Activated CD4-positive, alpha-beta T cell treated with anti-CD3 and anti-CD28 coated beads, Interleukin-2, amount 10 ng/mL, durations not matched to agents 7 days and 5 days (primary cell): Measurements from ENCODE around the gene ZBTB45. TPM values are rescaled to one million over a fixed set of nuclear protein-coding genes. Genes with fewer than 3 reads are reported as not detected.

Experiments
- CTCF ChIA-PET: fragments of 350-600 bp; sonication (Branson Sonifier 250); formaldehyde crosslinking; loops from one replicate; lab custom pipeline; 2021; ENCODE audit warnings: antibody characterized with exemption; lab: Charles Lee
- POLR2A ChIA-PET: fragments of 350-600 bp; sonication (Branson Sonifier 250); formaldehyde crosslinking; loops from one replicate; lab custom pipeline; 2021; ENCODE audit warnings: antibody characterized with exemption; lab: Charles Lee
- DNase-seq: peaks from one replicate; pipeline ENCODE4 v3.0.0-alpha.2; 2020
- H3K27ac Mint-ChIP-seq: one replicate; pipeline ENCODE4 v1.8.0; 2021; ENCODE audit warnings: mild to moderate bottlenecking, moderate library complexity, mixed read lengths
- H3K27me3 Mint-ChIP-seq: one replicate; pipeline ENCODE4 v1.8.0; 2021; ENCODE audit warnings: mixed read lengths
- H3K36me3 Mint-ChIP-seq: one replicate; pipeline ENCODE4 v1.8.0; 2021; ENCODE audit warnings: low read depth, mixed read lengths
- H3K4me1 Mint-ChIP-seq: one replicate; pipeline ENCODE4 v1.8.0; 2021; ENCODE audit warnings: mixed read lengths
- H3K4me3 Mint-ChIP-seq: one replicate; pipeline ENCODE4 v1.8.0; 2021; ENCODE audit warnings: mild to moderate bottlenecking, moderate library complexity, mixed read lengths
- H3K9me3 Mint-ChIP-seq: one replicate; pipeline ENCODE4 v1.8.0; 2021; ENCODE audit warnings: mixed read lengths
- total RNA-seq, 2 experiments: library from RNA; stranded (reverse); gene quantifications; one replicate each; pipeline ENCODE4 v1.2.3, GENCODE V29; 2021

ZBTB45 gene
- 10 to 100 TPM; 17.9 to 19.9 TPM for total RNA-seq

DNA sequence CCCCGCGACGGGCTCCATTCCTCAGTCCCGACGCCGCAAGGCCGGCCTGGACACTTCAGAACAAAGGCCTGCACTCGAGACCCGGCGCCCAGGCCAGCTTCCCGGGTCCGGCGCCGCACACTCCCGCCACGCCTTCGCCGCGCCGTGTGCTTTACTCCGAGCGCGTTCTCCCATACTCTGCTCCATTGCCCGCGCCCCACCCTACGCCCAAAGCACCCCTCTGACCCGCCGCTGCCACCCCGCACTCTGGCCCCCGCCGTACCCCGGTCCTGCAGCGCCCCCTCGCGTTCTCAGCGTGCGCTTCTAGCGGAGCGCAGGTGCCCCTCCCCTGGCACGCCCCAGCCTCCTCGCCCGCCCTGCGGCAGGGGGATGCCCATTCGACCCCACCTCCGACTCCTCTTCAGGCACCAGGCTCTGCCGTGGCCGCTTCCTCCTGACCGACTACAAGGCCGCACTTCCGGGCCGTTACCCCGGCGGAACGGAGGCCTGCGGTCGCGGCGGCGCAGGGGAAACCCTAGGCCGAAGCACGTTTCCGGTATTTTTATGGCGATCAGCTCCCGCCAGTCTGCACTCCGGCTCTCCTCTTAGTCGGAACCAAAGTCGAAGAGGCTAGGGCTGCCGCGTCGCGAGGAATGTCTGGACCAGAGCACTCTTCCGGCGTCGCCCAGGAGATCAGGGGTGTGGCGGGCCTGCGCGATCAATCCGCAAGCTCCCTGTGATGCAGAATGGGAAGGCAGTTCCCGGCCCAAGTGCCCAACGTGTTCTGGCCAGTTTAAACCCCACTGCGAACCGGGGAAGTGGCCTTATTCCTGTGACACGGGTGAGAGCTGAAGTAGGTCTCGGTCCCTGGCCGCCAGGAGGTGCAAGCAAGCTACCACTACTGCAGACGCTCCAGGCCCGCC is at the start of gene ZBTB45:
Gene ZBTB45 (minus strand): TSS at position 456 of the 902 bp plus-strand sequence. CDS start 2,137 bp downstream, outside the sequence.
- Mint-ChIP-seq H3K27ac (peak within 1 kb of the TSS; percentile 95), H3K4me1 (peaks cover 56% of the 10 kb centered on the region), H3K27me3 (no peaks in the 10 kb centered on the region), H3K36me3 (peaks cover 20% of the 10 kb centered on the region), H3K4me3 (peak within 1 kb of the TSS; percentile 90), H3K9me3 (no peaks in the 10 kb centered on the region)
- POLR2A ChIA-PET: interaction anchor here (0.6 to 1.8 kb wide), 5 partner anchors 24 to 56 kb away, joined by 3 to 9 read pairs (median 3); partner anchors contain the start of genes CHMP2A and TRIM28
- peak; percentile 91 for DNase-seq
- CTCF ChIA-PET: interaction anchor here (0.6 to 6.1 kb wide), 47 partner anchors 9 to 1198 kb away, joined by 3 to 72 read pairs (median 4); partner anchors contain the start of genes CHMP2A, MZF1, SLC27A5 and TRIM28

DNA sequence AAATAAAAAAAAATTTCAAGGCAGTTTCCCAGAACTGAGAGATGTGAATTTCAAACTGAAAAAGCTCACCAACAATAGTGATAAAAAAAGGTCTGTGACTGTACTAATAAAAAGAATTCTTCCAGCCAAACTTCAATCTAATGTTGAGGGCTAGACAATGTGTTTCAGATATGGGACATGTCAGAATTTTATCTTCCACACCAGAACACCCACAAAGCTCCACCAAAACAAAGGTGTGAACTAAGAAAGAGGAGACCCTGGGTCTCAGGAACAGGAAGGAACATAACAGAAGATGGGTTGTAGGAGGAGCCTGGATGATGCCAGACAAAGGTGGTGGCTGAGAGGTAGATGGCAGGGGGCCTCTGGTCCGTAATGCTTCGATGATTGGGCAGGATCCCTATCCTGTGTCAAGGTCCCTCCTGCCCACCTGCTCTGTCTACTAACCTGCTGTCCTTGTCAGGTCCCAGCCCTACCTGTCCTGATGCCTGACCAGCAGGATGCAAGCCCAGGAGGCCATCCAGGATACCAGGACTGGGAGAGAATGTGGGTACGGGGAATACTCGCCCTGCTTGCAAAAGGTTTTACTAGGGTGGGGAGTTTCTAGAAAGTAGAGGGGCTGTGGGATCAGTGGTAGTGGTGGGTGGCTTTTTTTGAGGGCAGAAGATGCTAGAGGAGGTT is 49.0 kb upstream of the ZBTB45 start:
- no peak overlapping the region for H3K4me3 Mint-ChIP-seq
- no peaks in the 10 kb centered on the region for H3K9me3 Mint-ChIP-seq
- DNase-seq: no peak
- peaks cover 39% of the 10 kb centered on the region for H3K4me1 Mint-ChIP-seq
- POLR2A ChIA-PET: no interaction called here
- H3K27me3 Mint-ChIP-seq: no peaks in the 10 kb centered on the region
- H3K36me3 Mint-ChIP-seq: peaks cover 33% of the 10 kb centered on the region
- H3K27ac Mint-ChIP-seq: no peak overlapping the region
- CTCF ChIA-PET: interaction anchor here (1.2 to 1.5 kb wide), 2 partner anchors 25 to 49 kb away, joined by 3 to 6 read pairs; partner anchors contain the start of gene ZBTB45

DNA sequence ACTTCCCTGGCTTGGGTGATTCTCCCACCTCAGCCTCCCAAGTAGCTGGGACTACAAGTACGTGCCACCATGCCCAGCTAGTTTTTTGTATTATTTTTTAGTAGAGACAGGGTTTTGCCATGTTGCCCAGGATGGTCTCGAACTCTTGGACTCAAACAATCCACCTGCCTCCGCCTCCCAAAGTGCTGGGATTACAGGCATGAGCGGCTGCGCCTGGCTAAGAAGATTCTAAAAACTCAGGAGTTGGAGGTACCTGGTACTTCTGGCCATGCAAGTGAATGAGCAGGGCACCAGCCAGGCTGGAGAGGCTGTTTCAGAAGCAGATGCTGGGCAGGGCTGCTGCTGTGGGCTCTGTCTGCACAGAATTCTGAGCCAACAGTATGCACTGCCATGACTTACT is 47.4 kb upstream of the ZBTB45 start:
- H3K4me3 Mint-ChIP-seq: no peak overlapping the region
- H3K4me1 Mint-ChIP-seq: peaks cover 42% of the 10 kb centered on the region
- peaks cover 30% of the 10 kb centered on the region for H3K36me3 Mint-ChIP-seq
- H3K9me3 Mint-ChIP-seq: no peaks in the 10 kb centered on the region
- H3K27ac Mint-ChIP-seq: no peak overlapping the region
- no peaks in the 10 kb centered on the region for H3K27me3 Mint-ChIP-seq
- CTCF ChIA-PET: interaction anchor here (0.9 to 1.3 kb wide), 2 partner anchors 47 to 53 kb away, joined by 3 to 4 read pairs; partner anchors contain the start of gene ZBTB45
- DNase-seq: no peak
- POLR2A ChIA-PET: no interaction called here

DNA sequence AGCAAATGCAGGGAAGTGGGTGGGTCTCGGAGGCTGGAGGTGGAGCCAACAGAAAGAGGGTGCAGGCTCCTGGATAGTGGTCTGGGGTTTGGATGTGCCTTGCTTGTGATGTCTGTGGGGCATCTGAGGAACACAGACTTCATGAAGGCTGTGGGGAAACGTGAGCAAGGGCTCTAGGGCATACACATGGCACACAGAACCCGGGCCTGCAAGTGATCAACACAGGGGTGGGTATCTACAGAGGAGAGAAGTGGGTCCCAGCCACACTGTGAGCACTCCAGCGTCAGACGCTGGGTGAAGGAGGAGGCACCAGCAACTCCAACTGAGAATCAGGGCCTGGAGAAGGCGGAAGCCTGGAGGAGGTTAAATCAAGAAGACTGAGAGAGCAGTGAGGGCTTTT is 44.2 kb upstream of the ZBTB45 start:
- POLR2A ChIA-PET: no interaction called here
- Mint-ChIP-seq H3K4me3 (peak overlapping the region; percentile 75), H3K27me3 (no peaks in the 10 kb centered on the region), H3K27ac (peak overlapping the region; percentile 70), H3K9me3 (no peaks in the 10 kb centered on the region), H3K4me1 (peaks cover 60% of the 10 kb centered on the region), H3K36me3 (peaks cover 29% of the 10 kb centered on the region)
- no peak for DNase-seq
- CTCF ChIA-PET: no interaction called here

DNA sequence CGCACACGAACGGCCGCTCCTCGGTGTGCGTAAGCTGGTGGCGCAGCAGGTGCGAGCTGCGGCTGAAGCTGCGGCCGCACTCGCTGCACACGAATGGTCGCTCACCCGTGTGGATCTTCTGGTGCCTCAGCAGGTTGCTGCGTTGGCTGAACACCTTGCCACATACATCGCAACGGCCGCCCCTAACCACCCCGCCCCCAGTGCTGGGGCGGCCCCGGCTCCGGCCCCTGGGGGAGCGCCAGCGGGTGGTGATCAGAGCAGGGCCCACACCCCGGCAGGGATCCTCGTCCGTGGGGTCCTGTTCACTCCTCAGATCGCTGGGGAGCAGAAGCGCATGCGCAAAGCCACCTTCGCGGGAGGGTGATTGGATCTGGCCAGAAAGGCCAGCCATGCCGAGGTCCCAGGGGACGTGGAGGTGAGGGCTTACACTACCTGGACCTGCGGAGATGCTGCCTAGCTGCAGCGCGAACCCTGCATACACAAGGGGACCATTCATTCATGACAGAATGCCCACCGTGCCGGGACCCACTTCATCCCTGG is 43.5 kb upstream of the ZBTB45 start:
- ChIA-PET CTCF (interaction anchor here (0.8 to 2.3 kb wide), 3 partner anchors 9 to 49 kb away, joined by 3 to 14 read pairs (median 3); partner anchors contain the start of gene MZF1), POLR2A (interaction anchor here (0.5 kb wide), 1 partner anchor 402 kb away, joined by 3 read pairs; no protein-coding TSS in a partner anchor)
- Mint-ChIP-seq H3K4me1 (peaks cover 54% of the 10 kb centered on the region), H3K9me3 (no peaks in the 10 kb centered on the region), H3K36me3 (peaks cover 25% of the 10 kb centered on the region), H3K27ac (peak overlapping the region; percentile 99), H3K27me3 (no peaks in the 10 kb centered on the region), H3K4me3 (peak overlapping the region; percentile 75)
- DNase-seq: no peak

DNA sequence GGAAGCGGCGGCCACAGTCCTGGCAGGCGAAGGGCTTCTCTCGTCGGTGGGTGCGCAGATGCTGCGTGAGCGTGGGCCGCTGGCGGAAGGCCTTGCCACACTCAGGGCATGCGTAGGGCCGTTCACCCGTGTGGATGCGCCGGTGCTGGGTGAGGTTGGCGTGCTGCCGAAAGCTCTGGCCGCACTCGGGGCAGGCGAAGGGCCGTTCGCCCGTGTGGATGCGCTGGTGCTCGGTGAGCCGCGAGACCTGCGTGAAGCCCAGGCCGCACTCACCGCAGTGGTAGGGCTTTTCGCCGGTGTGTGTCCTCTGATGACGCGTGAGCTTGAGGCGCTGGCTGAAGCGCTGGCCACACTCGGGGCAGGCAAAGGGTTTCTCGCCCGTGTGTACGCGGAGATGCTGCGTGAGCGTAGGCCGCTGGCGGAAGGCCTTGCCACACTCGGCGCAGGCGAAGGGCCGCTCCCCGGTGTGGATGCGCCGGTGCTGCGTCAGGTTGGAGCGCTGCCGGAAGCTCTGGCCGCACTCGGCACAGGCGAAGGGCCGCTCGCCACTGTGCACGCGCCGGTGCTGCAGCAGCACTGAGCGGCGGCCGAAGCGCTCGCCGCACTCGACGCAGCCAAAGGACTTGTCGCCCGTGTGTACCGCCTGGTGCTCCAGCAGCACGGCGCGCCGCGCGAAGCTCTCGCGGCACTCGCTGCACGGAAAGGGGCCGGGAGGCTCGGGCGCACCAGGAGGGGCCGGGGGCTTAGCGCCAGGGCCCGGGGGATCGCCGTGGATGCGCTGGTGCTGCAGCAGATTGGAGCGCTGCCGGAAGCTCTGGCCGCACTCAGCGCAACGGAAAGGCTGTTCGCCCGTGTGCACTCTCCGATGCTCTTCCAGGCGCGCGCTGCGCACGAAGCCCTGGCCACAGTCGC is 42.8 kb upstream of the ZBTB45 start:
- Mint-ChIP-seq H3K9me3 (no peaks in the 10 kb centered on the region), H3K27ac (peak overlapping the region; percentile 99), H3K27me3 (no peaks in the 10 kb centered on the region), H3K36me3 (peaks cover 30% of the 10 kb centered on the region), H3K4me1 (peaks cover 53% of the 10 kb centered on the region), H3K4me3 (peak overlapping the region; percentile 75)
- DNase-seq: peak; percentile 46
- CTCF ChIA-PET: interaction anchor here (0.7 to 2.3 kb wide), 6 partner anchors 10 to 66 kb away, joined by 3 to 14 read pairs (median 3); partner anchors contain the start of gene MZF1
- POLR2A ChIA-PET: interaction anchor here (0.5 to 0.8 kb wide), 2 partner anchors 43 to 402 kb away, joined by 3 read pairs; partner anchors contain the start of gene ZBTB45

DNA sequence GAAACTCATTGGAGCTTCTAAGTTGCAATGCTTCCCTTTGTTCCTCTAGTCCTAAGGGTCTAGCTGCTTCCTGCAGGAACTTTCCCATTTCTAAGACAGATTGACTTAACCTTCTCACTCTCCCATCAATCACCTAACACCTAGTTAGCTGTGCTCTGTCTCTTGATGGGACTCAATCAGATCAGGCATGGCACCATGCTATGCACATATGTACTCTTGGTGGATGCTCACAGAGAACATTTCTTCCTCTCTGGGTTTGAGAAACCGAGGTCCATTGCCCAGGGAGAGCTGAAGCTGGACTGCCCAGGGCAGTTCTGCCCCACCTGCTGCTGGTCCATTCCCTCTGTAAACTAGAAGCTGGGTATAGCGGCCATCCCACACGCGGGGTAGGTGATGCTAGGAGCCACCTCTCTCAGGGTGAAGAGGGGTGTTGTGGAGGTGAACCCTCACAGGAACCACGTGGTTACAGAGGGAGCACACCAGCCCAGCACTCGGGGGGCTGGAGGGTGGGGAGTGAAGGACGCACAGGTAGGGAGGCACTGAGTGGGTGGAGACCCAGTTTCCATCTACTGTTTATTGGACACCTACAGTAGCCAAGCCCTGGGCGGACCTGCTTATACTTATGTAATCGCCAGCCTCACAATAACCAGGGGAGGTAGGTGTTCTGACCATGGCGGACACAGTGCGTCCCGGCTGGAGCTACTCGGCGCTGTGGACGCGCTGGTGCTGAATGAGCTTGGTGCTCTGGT is 41.9 kb upstream of the ZBTB45 start:
- Mint-ChIP-seq H3K4me3 (peak overlapping the region; percentile 75), H3K9me3 (no peaks in the 10 kb centered on the region), H3K27ac (peak overlapping the region; percentile 99), H3K36me3 (peaks cover 34% of the 10 kb centered on the region), H3K4me1 (peaks cover 62% of the 10 kb centered on the region), H3K27me3 (no peaks in the 10 kb centered on the region)
- CTCF ChIA-PET: interaction anchor here (0.6 to 2.3 kb wide), 6 partner anchors 8 to 221 kb away, joined by 3 to 14 read pairs (median 3); partner anchors contain the start of gene MZF1
- DNase-seq: no peak
- POLR2A ChIA-PET: interaction anchor here (0.8 kb wide), 1 partner anchor 42 kb away, joined by 3 read pairs; the partner anchor contains the start of gene ZBTB45

DNA sequence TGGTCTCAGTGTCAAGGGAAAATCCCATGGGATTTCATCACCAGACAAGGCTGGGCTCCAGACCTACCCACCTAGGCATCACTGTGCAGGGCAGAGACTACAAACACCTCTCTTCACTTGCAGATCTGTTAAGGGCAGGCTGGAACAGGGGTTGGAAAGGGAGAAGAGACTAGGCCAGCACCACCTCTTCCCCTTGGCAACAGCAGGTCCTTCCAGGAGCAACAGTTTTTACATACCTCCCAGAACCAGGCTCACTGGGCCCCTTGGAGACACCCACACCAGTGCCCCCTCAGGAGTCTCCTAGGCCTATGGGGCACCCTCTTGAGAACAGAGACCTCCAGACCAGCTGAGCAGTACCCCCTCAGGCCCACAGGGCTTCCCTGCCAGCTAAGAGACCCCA is 41.3 kb upstream of the ZBTB45 start:
- Mint-ChIP-seq H3K4me3 (peak overlapping the region; percentile 90), H3K36me3 (peaks cover 38% of the 10 kb centered on the region), H3K4me1 (peaks cover 68% of the 10 kb centered on the region), H3K27me3 (no peaks in the 10 kb centered on the region), H3K27ac (peak overlapping the region; percentile 99), H3K9me3 (no peaks in the 10 kb centered on the region)
- ChIA-PET POLR2A (interaction anchor here (1.5 kb wide), 1 partner anchor 15 kb away, joined by 3 read pairs; no protein-coding TSS in a partner anchor), CTCF (interaction anchor here (0.6 to 2.3 kb wide), 4 partner anchors 9 to 221 kb away, joined by 3 to 14 read pairs (median 4); partner anchors contain the start of gene MZF1)
- no peak for DNase-seq

DNA sequence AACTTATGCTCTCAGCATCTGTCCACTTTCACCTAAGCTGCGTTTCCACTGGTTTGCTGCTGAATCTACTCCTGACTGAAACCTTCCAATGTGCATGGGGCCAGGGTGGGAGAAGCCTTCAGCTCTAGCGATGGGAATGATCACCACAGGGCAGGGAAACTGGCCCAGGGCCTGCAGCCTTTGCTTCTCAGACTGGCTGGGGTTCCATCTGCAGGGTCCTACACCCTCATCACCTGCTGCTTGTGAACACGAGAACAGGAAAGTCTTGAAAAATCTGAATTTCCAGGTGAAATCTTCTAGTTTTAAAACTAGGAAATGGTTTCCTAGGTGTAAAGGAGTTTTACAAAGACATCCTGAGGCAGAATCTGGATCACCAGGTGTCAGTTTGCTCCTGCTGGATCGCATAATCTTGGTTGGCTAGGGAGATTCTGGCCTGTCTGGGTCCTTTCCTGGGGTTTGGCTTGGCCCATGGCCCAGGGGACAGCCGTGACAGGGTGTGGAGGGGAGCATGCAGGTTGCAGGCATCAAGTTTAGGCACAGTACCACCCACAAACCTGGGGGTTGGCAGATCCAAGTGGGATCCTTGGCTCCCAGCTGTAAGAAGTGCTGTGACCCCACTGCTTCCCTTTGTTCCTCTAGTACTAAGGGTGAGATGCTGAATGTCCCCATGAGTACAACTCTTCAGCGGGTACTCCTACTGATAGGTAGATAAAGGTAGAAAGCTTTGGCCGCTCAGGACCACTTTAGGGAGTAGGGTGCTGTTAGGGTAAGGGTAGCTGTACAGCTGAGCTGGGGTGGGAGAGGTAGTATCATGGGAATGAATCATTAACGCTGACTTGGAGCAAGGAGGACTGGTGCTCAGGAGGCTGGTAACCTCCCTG is 40.6 kb upstream of the ZBTB45 start:
- ChIA-PET POLR2A (interaction anchor here (1.0 to 1.5 kb wide), 2 partner anchors 12 to 16 kb away, joined by 3 to 7 read pairs; no protein-coding TSS in a partner anchor), CTCF (interaction anchor here (0.8 to 1.7 kb wide), 4 partner anchors 9 to 46 kb away, joined by 3 to 5 read pairs (median 4); partner anchors contain the start of gene ZBTB45)
- H3K9me3 Mint-ChIP-seq: no peaks in the 10 kb centered on the region
- H3K27ac Mint-ChIP-seq: peak overlapping the region; percentile 99
- H3K4me1 Mint-ChIP-seq: peaks cover 70% of the 10 kb centered on the region
- no peaks in the 10 kb centered on the region for H3K27me3 Mint-ChIP-seq
- peak overlapping the region; percentile 90 for H3K4me3 Mint-ChIP-seq
- no peak for DNase-seq
- H3K36me3 Mint-ChIP-seq: peaks cover 42% of the 10 kb centered on the region
